ENCODE data around the gene SURF2.

The SURF2 gene

GRCh38 chr9:133339641-133340040 is 16.7 kb upstream of the SURF2 start:
- no peak for DNase-seq

GRCh38 chr9:133340256-133340655 is 16.1 kb upstream of the SURF2 start:
- DNase-seq, result no peak

- no peak for DNase-seq
These were observed 15.4 kb upstream of the SURF2 start for GRCh38 chr9:133340916-133341315.

GRCh38 chr9:133341369-133342068 is 14.8 kb upstream of the SURF2 start:
- DNase-seq, result no peak

- DNase-seq, result no peak
These were observed 14.3 kb upstream of the SURF2 start for GRCh38 chr9:133342069-133342406.

- DNase-seq, result no peak
These were observed 13.8 kb upstream of the SURF2 start for GRCh38 chr9:133342570-133342969.

- DNase-seq, result no peak
These were observed 12.3 kb upstream of the SURF2 start for GRCh38 chr9:133344071-133344470.

DNA sequence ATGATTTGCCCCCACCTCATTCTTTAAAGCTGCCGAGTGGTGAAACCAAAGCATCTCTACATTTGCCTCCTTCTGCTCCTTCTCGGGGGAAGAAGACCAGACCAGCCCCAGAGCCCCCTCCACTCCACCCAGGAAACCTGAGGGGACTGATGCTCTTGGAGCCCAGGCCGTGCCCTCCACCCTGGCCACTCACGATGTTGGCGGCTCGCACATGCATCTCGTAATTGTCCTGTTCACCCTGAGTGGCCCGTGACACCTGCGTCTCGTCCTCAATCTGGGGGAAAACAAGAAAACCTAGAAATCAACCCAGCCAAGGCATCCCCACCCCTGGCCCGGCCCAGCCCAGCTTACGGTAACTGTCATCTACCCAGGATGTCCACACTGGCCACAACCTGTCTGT is 11.4 kb upstream of the SURF2 start:
- DNase-seq, result no peak

- no peak for DNase-seq
These were observed 10.8 kb upstream of the SURF2 start for GRCh38 chr9:133345596-133345995.

DNA sequence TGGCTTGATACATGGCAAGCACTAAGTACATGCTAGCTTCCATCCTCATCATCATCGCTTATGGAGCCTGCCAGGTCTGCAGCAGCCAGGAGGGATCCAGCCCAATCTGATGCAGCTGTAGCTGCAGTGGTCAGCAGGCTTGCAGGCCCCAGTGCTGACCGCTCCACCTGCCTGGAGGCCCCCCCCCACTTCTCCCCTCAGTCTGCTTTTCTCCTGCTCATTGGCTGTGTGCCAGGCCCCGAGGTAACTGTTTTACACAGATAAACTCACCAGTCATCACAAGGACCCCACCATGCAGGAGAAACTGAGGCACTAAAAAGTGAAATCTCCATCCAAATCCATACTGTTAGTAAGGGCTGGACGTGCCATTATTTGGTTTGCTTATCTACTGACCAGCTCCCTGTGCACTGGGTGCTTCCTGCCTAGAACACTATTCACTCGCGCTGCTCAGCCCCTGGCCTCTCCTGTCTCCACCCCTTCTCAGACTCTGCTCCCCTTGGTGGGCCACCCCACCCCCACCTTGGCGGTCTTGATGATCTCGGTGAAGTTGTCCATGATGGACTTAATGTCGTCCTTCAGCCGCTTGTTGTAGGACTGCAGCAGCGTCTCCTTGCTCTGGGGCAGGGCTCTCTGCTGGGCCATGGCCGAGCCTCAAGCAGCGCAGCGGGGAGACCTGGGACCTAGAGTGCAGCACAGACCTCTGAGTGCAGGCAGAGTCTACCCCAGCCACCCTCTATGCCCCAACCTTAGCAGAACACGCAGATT is 10.1 kb upstream of the SURF2 start:
- no peak for DNase-seq

GRCh38 chr9:133347515-133347984 is 8.8 kb upstream of the SURF2 start:
- DNase-seq, result no peak

DNA sequence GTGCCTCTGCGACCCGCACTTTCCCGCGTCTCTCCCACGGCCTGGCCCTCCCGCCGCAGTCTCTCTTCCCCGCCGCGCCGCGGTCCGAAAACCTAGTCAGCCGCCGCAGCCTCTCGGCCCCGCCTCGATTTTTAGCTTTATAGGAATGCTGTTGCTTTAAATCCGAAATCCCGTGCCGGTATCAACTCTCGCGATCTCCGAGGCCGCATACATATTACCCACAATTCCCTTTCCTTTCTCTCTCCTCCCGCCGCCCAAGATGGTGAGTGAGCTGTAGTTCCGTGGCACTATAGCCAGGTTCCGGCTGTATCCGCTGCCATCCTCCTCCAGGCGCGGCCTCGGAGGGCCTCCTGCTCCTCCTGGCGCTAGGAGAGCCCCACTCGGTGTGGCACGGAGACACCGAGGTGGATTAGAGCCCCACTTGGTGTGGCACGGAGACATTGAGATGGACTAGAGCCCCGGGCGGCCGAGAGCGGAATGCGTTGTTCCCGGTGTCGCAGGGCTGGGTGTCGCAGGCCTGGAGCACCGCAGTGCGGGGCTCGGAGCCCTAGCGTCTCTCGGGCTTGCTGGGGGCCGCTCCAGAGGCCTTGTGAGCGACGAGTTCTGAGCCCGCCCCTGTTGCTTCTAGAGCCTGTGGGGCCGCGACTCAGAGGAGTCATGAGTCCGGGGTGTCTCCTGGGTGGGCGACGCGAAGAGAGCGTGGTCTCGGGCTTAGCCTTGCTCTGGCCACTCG is 8.2 kb upstream of the SURF2 start, which contains the start of the genes MED22 and RPL7A:
MED22 (minus strand) TSS at position 147 of the 733 bp plus-strand sequence. CDS start 1,469 bp downstream, outside the sequence.
RPL7A (plus strand) TSS at position 234 of the 733 bp plus-strand sequence; CDS start at position 260, 26 bp downstream.
- peak; percentile 88 for DNase-seq

GRCh38 chr9:133348718-133349573 is 7.4 kb upstream of the SURF2 start:
- no peak for DNase-seq

DNA sequence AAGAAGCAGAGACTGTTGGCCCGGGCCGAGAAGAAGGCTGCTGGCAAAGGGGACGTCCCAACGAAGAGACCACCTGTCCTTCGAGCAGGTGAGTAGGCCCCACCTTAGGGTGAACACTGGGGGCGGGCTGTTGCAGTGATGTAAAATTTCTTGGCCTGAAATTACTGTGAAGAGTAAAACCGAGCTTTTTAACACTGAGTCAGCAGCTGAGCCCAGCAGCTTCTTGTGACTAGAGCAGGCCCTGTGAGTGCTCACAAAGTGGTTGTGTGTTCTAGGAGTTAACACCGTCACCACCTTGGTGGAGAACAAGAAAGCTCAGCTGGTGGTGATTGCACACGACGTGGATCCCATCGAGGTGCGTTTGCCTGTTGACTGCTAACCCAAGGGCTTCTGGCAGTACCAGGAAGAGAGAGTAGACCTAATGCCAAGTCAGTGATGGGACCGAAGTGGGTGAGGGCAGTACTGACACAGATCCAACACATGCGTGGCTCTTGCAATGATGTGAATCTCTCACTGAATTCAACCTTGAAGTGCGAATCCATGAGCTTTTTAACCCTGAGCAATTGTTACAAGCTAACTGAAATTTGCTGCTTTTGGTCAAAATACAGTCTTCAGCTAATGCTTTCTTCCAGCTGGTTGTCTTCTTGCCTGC is 6.3 kb upstream of the SURF2 start:
- no peak for DNase-seq

GRCh38 chr9:133351526-133351907 is 4.8 kb upstream of the SURF2 start:
- no peak for DNase-seq

DNA sequence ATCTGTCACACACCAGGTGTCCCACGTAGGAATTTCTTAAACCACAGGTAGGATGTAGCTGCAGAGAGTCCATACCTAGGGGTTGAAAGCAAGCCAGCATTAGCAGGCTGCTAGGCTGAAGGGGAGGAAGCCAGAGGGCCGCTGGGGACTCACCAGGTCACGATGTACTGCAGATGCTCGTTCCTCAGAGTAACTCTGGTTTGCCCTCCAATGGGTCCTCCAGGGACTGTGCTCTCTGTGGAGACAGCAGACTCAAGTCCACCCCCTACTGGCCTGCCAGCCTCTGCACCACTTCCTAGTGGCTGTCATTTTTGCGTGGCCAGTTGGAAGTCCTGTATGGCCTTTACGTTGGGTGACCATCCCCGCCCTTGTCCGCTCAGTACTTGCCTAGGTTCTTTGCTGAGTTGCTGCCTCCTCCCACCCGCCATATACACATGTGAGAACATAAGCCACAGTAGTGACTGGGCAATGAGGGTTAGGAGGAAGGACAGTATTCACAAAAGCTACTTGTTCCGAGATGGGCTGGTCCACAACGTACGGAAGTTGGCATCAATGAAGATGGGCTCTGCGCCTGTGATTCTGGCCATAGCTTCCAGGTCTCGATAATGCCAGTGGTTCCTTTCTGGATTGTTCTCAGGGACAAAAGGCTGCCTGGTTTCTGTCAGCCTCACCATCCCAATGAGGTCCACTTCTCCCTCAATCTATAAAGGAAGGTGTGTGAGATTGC is 4.3 kb upstream of the SURF2 start:
- no peak for DNase-seq

DNA sequence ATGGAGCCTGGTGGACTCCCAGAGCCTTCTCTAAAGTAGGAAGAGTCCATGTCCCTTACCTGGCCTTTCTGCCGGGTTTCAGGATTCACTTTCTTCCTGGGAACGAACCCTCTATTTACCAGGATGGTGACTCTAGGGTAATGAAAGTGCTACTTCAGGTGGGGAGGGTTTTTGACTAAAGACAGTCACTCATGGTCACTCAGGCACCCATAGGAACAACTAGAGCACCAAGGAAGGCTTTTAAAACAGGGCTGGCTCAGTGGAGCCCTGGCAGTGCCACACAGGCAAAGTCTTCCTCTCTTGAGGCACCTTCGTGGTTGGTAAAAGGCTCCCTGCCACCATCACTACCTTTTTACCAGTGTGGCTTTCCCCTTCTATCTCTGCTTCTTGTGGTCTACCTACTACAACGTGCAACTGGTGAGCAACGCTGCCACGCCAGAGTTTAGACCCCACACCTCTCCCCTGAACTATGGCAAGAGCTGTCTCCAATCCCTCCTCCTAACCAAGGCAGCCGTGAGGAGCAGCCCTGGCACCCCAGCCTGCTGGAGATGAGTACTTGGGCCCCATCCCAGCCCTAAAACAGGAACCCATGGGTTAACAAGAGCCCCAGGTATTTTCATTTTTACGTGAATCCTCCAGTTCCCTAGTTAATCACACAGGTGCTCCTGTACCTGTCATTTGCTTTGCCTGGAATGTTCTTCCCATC is 3.6 kb upstream of the SURF2 start:
- no peak for DNase-seq

DNA sequence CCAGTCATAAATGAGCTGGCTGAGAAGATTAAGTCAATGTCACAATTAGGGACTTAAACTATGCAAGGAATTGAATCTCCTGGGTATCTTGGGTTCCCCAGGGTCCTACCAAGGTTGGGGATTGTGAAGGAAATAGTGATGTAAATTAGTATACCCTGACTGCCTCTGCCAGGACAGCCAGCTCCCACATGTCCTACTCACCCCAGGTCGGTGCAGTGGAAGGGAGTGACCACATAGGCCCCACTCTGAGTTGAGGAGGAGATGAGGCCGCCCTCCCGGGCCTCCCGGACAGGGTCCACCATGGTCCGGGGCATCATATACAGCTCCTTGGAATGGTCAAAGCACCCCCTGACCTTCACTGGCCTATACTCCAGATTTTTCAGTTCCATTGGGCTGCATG is 2.8 kb upstream of the SURF2 start:
- DNase-seq, result no peak

- no peak for DNase-seq
These were observed 1.6 kb upstream of the SURF2 start for GRCh38 chr9:133354766-133355165.

GRCh38 chr9:133355881-133356357 is 431 bp upstream of the SURF2 start:
- DNase-seq, result no peak

GRCh38 chr9:133357656-133358055 is 1.3 kb downstream of the SURF2 start:
- no peak for DNase-seq
